ENCODE results near the gene FAM184A. TPM values are rescaled to one million over a fixed set of nuclear protein-coding genes. Genes with fewer than 3 reads are reported as not detected.

FAM184A gene
- total and polyA plus RNA-seq, 2 donors (not counting 3 experiments of a cell fraction or from before 2014, with no cell fraction given): 0.04 to 0.84 TPM

- no TSS peak for BruUV-seq (replicated peaks)
- no peak overlapping the region for H3K4me3 ChIP-seq (replicated peaks in 1 of 3; ENCODE audit: insufficient read depth in 1 of 3, low read depth in 1 of 3, low read length in 3 of 3)
- H3K4me1 ChIP-seq (ENCODE audit: control insufficient read depth, extremely low read depth, insufficient read depth, low read length): no peaks in the 10 kb centered on the region
- H3K79me2 ChIP-seq (ENCODE audit: control insufficient read depth, insufficient read depth, low read length): no peaks in the 10 kb centered on the region
- ChIA-PET CTCF (interaction anchor here (0.6 to 1.1 kb wide), 2 partner anchors 16 to 87 kb away, joined by 3 to 4 read pairs; no protein-coding TSS in a partner anchor), POLR2A (no interaction called here)
- H3K27ac ChIP-seq (ENCODE audit: insufficient read depth, low read depth, low read length): no peak overlapping the region
- DNase-seq (ENCODE audit: low read depth, low spot score): no peak
- intact Hi-C loops (cut with micrococcal nuclease) (no loop called here), dilution Hi-C loops (cut with MboI; ENCODE audit: extremely low pct_ligation_motif_present, low sequenced_read_pairs) (no loop called here)
- TF ChIP-seq GATA2 (IDR thresholded peaks at IDR 0.05; ENCODE audit: insufficient read depth, insufficient read length, low read depth, low read length): no peak
- H3K9me1 ChIP-seq (replicated peaks; ENCODE audit: control insufficient read depth, extremely low read depth, insufficient read depth, low read length): no peaks in the 10 kb centered on the region
- no peaks in the 10 kb centered on the region for H3K27me3 ChIP-seq (ENCODE audit: control insufficient read depth in 2 of 2, insufficient read depth in 2 of 2, low read length in 2 of 2)
- no peak for FAIRE-seq
- H3K9me3 ChIP-seq (replicated peaks; ENCODE audit: control insufficient read depth, insufficient read depth, low read length): no peaks in the 10 kb centered on the region
- no peaks in the 10 kb centered on the region for H3K36me3 ChIP-seq (ENCODE audit: control insufficient read depth in 2 of 2, extremely low read depth in 1 of 2, insufficient read depth in 2 of 2, low read length in 2 of 2)
- H4K20me1 ChIP-seq (replicated peaks; ENCODE audit: control insufficient read depth, extremely low read depth, insufficient read depth, low read length): no peaks in the 10 kb centered on the region
- no peak overlapping the region for H3K9ac ChIP-seq (replicated peaks; ENCODE audit: extremely low read depth, insufficient read depth, low read length)
- H2AFZ ChIP-seq (ENCODE audit: low read depth, low read length): no peak overlapping the region
- no peak overlapping the region for H3K4me2 ChIP-seq (ENCODE audit: insufficient read depth, low read length)
Observed at GRCh38 chr6:119052292-119052889, 26.1 kb downstream of the FAM184A start.

- intact Hi-C loops (cut with micrococcal nuclease): no loop called here
- POLR2A ChIA-PET: no interaction called here
Observed at GRCh38 chr6:119044255-119044654, 34.2 kb downstream of the FAM184A start.

More at GRCh38 chr6:119044255-119044654, 34.2 kb downstream of the FAM184A start:
- CTCF ChIA-PET: interaction anchor here (1.1 to 1.3 kb wide), 2 partner anchors 10 to 66 kb away, joined by 3 read pairs; no protein-coding TSS in a partner anchor
- H3K4me3 ChIP-seq (replicated peaks in 1 of 3; ENCODE audit: insufficient read depth in 1 of 3, low read depth in 1 of 3, low read length in 3 of 3): no peak overlapping the region
- no peaks in the 10 kb centered on the region for H3K36me3 ChIP-seq (ENCODE audit: control insufficient read depth in 2 of 2, extremely low read depth in 1 of 2, insufficient read depth in 2 of 2, low read length in 2 of 2)
- no peak overlapping the region for H3K4me2 ChIP-seq (ENCODE audit: insufficient read depth, low read length)
- H3K27me3 ChIP-seq (ENCODE audit: control insufficient read depth in 2 of 2, insufficient read depth in 2 of 2, low read length in 2 of 2): no peaks in the 10 kb centered on the region
- H3K9me3 ChIP-seq (replicated peaks; ENCODE audit: control insufficient read depth, insufficient read depth, low read length): no peaks in the 10 kb centered on the region
- DNase-seq (ENCODE audit: low read depth, low spot score): no peak
- FAIRE-seq: no peak
- H3K27ac ChIP-seq (ENCODE audit: insufficient read depth, low read depth, low read length): no peak overlapping the region
- dilution Hi-C loops (cut with MboI; ENCODE audit: extremely low pct_ligation_motif_present, low sequenced_read_pairs): no loop called here
- TF ChIP-seq JUN (IDR thresholded peaks at IDR 0.05; ENCODE audit: borderline replicate concordance, insufficient read depth, insufficient read length, low read depth): no peak
- TF ChIP-seq POLR2A (IDR thresholded peaks at IDR 0.05; ENCODE audit: low read depth, low read length): no peak
- TF ChIP-seq EZH2 (IDR thresholded peaks at IDR 0.05; ENCODE audit: borderline replicate concordance, low read depth, low read length, severe bottlenecking): no peak
- TF ChIP-seq CTCF (IDR thresholded peaks at IDR 0.05; ENCODE audit: extremely low read depth in 1 of 2, insufficient read depth in 1 of 2, low read depth in 1 of 2, low read length in 2 of 2): no peak
- TF ChIP-seq GATA2 (IDR thresholded peaks at IDR 0.05; ENCODE audit: insufficient read depth, insufficient read length, low read depth, low read length): no peak
- no peak for TF ChIP-seq FOS (IDR thresholded peaks at IDR 0.05; ENCODE audit: borderline replicate concordance, insufficient read depth, low read length)
- TF ChIP-seq MYC (IDR thresholded peaks at IDR 0.05; ENCODE audit: low read depth, low read length): no peak
- TF ChIP-seq POLR2AphosphoS5 (IDR thresholded peaks at IDR 0.05; ENCODE audit: insufficient read depth, low read depth, low read length): no peak
- no peak for TF ChIP-seq MAX (IDR thresholded peaks at IDR 0.05; ENCODE audit: insufficient read depth, insufficient read length)
- H2AFZ ChIP-seq (ENCODE audit: low read depth, low read length): no peak overlapping the region
- no peaks in the 10 kb centered on the region for H3K79me2 ChIP-seq (ENCODE audit: control insufficient read depth, insufficient read depth, low read length)
- H3K4me1 ChIP-seq (ENCODE audit: control insufficient read depth, extremely low read depth, insufficient read depth, low read length): no peaks in the 10 kb centered on the region
- H3K9ac ChIP-seq (replicated peaks; ENCODE audit: extremely low read depth, insufficient read depth, low read length): no peak overlapping the region
- no peaks in the 10 kb centered on the region for H4K20me1 ChIP-seq (replicated peaks; ENCODE audit: control insufficient read depth, extremely low read depth, insufficient read depth, low read length)
- no peaks in the 10 kb centered on the region for H3K9me1 ChIP-seq (replicated peaks; ENCODE audit: control insufficient read depth, extremely low read depth, insufficient read depth, low read length)
- no TSS peak for BruUV-seq (replicated peaks)

Data from endothelial cell of umbilical vein (primary cell).